Occipital lobe (tissue), 3 donors: ENCODE results near the gene SLC10A3. TPM values are rescaled to one million over a fixed set of nuclear protein-coding genes. Genes with fewer than 3 reads are reported as not detected.

ENCODE experiments used
- DNase-seq: peaks from one replicate; lab custom pipeline; 2025; lab: John Stamatoyannopoulos, UW
- small RNA-seq: library from RNA; depleted of rRNA; stranded (forward); fragments of <200 nt; gene quantifications from one replicate; pipeline ENCODE3, GENCODE V24; 2014
- total RNA-seq: library from RNA; depleted of rRNA; stranded (reverse); fragments of >200 nt; gene quantifications from one replicate; pipeline ENCODE4 v1.2.3, GENCODE V29; 2014

SLC10A3 gene
- total RNA-seq, 1 donor from 2014 or later = 3.4 TPM

GRCh38 chrX:154440623-154441357 is 49.6 kb downstream of the SLC10A3 start:
- DNase-seq = no peak

- no peak for DNase-seq
Observed at GRCh38 chrX:154439841-154440240, 50.6 kb downstream of the SLC10A3 start.

GRCh38 chrX:154437971-154438893 is 52.2 kb downstream of the SLC10A3 start:
- DNase-seq = no peak

Small RNA genes within 50 kb of the gene (small RNA-seq; reads per million reads assigned to genes)
- not detected for gene MIR6858
- gene RN7SL697P = not detected

Other genes starting within 250 kb of the SLC10A3 start
- gene OPN1MW3, start 233.0 kb downstream of the SLC10A3 start, total RNA-seq = not detected
- gene TEX28, start 195.5 kb downstream of the SLC10A3 start, total RNA-seq = not detected
- gene TKTL1, start 194.8 kb downstream of the SLC10A3 start, total RNA-seq = 2.5 TPM
- gene FLNA, start 116.0 kb downstream of the SLC10A3 start, total RNA-seq = 73.0 TPM
- gene EMD, start 111.3 kb downstream of the SLC10A3 start, total RNA-seq = 17.2 TPM
- 2,213 TPM for gene RPL10, start 92.3 kb downstream of the SLC10A3 start, total RNA-seq
- 4.4 TPM for gene DNASE1L1, start 81.4 kb downstream of the SLC10A3 start, total RNA-seq
- 10.9 TPM for gene TAFAZZIN, start 79.1 kb downstream of the SLC10A3 start, total RNA-seq
- gene ATP6AP1, start 62.0 kb downstream of the SLC10A3 start, total RNA-seq = 42.7 TPM
- 192 TPM for gene GDI1, start 53.5 kb downstream of the SLC10A3 start, total RNA-seq
- gene FAM50A, start 46.5 kb downstream of the SLC10A3 start, total RNA-seq = 13.1 TPM
- gene PLXNA3, start 32.3 kb downstream of the SLC10A3 start, total RNA-seq = 14.5 TPM
- gene LAGE3, start 11.3 kb downstream of the SLC10A3 start, total RNA-seq = 13.4 TPM
- 33.7 TPM for gene UBL4A, start 4.0 kb downstream of the SLC10A3 start, total RNA-seq
- 8.1 TPM for gene FAM3A, start 25.6 kb upstream of the SLC10A3 start, total RNA-seq
- 17.3 TPM for gene G6PD, start 56.2 kb upstream of the SLC10A3 start, total RNA-seq
- gene IKBKG, start 57.0 kb upstream of the SLC10A3 start, total RNA-seq = 5.5 TPM
- gene CTAG1A, start 94.5 kb upstream of the SLC10A3 start, total RNA-seq = not detected
- gene CTAG1B, start 128.7 kb upstream of the SLC10A3 start, total RNA-seq = not detected
- not detected for gene CTAG2, start 162.9 kb upstream of the SLC10A3 start, total RNA-seq